Parietal lobe (tissue), 2 donors: ENCODE data around the gene FAM124A. TPM values are rescaled to one million over a fixed set of nuclear protein-coding genes. Genes with fewer than 3 reads are reported as not detected.

Experiments
- small RNA-seq: library from RNA; depleted of rRNA; stranded (forward); fragments of <200 nt; gene quantifications from one replicate; pipeline ENCODE3, GENCODE V24; 2014; ENCODE audit warnings: low replicate concordance
- total RNA-seq: library from RNA; depleted of rRNA; stranded (reverse); fragments of >200 nt; gene quantifications from one replicate; pipeline ENCODE4 v1.2.3, GENCODE V29; 2014

FAM124A gene
- 23.2 TPM for total RNA-seq

GRCh38 chr13:51222037-51222685 is at the start of gene FAM124A:
FAM124A (plus strand) TSS chr13:51222398; CDS start chr13:51222502, 104 bp downstream.

Small RNA genes within 50 kb of the gene (small RNA-seq; reads per million reads assigned to genes)
- gene PRELID3BP2: not detected

Other genes starting within 250 kb of the FAM124A start
- not detected for gene C13orf42, start 111.1 kb upstream of the FAM124A start, total RNA-seq
- 0.63 TPM for gene SERPINE3, start 117.3 kb downstream of the FAM124A start, total RNA-seq
- gene INTS6, start 230.6 kb downstream of the FAM124A start, total RNA-seq: 68.2 TPM